ENCODE results near the gene UBE2J2. TPM values are rescaled to one million over a fixed set of nuclear protein-coding genes. Genes with fewer than 3 reads are reported as not detected.

Gene UBE2J2
- total RNA-seq, 1 experiment from 2014 or later = 54.2 TPM

DNA sequence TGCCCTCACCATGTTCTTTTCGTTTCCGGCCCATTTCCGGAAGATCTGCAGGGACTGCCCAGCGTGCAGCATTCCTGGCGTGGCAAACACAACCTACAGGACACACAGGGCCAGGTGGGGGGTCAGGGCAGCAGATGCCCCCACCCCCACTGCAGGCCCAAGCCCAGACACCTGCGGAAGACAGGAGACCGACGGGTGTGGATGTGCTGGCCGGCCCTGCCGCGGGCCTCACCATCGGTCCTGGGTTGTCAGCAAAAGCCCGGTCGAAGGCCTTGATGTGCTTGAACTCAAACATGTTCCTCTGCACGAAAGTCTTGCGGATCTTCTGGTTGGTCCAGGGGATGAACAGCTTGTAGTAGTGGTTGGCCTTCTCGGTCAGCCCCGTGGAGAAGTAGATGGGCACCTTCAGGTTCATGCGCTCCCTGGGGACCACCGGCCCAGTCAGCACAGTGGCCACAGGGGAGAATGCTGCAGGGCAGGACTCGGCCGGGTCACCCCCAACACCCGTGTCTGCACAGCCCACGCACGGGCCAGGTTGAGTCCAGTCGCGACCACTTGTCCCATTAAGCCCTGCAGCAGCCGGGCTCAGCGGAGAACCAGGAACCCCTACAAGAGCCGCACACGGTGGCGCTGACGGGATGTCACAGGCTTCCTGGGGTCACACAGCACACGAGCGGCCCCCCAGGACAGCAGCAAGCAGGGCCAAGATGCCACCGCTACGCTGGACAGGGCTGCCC is 40.0 kb upstream of the UBE2J2 start:
- BruUV-seq (replicated peaks) = no TSS peak
- DNase-seq = no peak
- no peak for TF ChIP-seq EZH2 (IDR thresholded peaks at IDR 0.05; ENCODE audit: low read depth)
- TF ChIP-seq, protein P1, sequence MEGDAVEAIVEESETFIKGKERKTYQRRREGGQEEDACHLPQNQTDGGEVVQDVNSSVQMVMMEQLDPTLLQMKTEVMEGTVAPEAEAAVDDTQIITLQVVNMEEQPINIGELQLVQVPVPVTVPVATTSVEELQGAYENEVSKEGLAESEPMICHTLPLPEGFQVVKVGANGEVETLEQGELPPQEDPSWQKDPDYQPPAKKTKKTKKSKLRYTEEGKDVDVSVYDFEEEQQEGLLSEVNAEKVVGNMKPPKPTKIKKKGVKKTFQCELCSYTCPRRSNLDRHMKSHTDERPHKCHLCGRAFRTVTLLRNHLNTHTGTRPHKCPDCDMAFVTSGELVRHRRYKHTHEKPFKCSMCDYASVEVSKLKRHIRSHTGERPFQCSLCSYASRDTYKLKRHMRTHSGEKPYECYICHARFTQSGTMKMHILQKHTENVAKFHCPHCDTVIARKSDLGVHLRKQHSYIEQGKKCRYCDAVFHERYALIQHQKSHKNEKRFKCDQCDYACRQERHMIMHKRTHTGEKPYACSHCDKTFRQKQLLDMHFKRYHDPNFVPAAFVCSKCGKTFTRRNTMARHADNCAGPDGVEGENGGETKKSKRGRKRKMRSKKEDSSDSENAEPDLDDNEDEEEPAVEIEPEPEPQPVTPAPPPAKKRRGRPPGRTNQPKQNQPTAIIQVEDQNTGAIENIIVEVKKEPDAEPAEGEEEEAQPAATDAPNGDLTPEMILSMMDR (conservative IDR thresholded peaks at IDR 0.05) = no peak
- Histone ChIP-seq H3K4me2 (no peak overlapping the region), H3K9me3 (ENCODE audit: insufficient read depth, low read depth) (no peaks in the 10 kb centered on the region), H3K4me3 (no peak overlapping the region), H3F3A (ENCODE audit: insufficient read depth, low read depth) (peaks cover 39% of the 10 kb centered on the region), H4K20me1 (ENCODE audit: insufficient read depth) (peaks cover 53% of the 10 kb centered on the region), H3K27me3 (ENCODE audit: insufficient read depth, low read depth) (no peaks in the 10 kb centered on the region), H2AFZ (no peak overlapping the region), H3K79me2 (ENCODE audit: low read depth) (peaks cover 36% of the 10 kb centered on the region), H3K4me1 (replicated peaks; ENCODE audit: insufficient read depth) (peaks cover 20% of the 10 kb centered on the region), H3K9me2 (ENCODE audit: insufficient read depth) (no peaks in the 10 kb centered on the region), H3K36me3 (ENCODE audit: low read depth) (0 out of 2 replicates have a peak, but pooled peaks cover 5% of the 10 kb centered on the region), H3K27ac (no peak overlapping the region)
- intact Hi-C loops (cut with micrococcal nuclease; ENCODE audit: unreplicated experiment) = no loop called here
- ChIA-PET POLR2A (ENCODE audit: unreplicated experiment) (no interaction called here), CTCF (no interaction called here)

DNA sequence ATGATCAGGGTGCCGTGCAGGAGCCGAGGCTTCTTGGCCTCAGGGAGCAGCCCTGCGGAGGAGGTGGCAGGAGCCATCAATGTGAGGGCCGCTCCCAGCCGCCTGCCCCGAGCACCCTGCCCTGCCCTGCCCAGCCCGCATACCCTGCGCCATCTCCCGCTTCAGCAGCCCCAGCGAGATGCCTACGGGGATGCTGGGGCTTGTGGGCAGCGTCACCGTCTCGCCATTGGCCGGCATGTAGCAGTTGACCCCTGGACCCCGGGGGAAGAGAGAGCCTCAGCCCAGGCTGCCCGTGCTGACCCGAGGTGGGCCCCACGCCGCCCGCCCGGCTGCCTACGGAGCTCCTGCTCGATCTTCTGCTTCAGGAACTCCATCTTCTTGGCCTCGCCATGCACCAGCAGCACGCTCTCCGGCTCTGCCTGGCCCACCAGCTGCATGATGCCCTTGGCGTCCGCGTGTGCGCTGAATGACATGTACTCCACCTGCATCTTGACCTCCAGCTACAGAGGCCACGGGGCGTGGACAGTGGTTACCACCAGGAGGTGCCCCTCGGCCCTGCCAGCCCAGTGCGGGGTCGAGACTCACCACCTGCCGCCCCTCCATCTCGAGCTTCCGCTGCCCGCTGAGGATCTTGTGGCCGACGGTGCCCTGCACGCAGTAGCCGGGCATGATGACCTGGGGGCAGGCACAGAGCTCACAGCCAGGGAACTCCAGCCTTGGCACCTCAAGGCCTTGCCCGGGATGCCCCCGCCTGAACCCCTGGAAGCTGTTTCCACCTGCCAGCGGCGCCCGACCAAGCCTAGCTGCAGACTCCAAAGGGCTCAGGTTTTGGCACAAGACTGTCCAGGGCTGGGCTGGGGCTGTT is 39.0 kb upstream of the UBE2J2 start:
- BruUV-seq (replicated peaks) = no TSS peak
- intact Hi-C loops (cut with micrococcal nuclease; ENCODE audit: unreplicated experiment) = no loop called here
- ChIA-PET POLR2A (ENCODE audit: unreplicated experiment) (no interaction called here), CTCF (no interaction called here)
- H2AFZ ChIP-seq = no peak overlapping the region
- DNase-seq = no peak
- H3K4me2 ChIP-seq = no peak overlapping the region
- no peak overlapping the region for H3K4me3 ChIP-seq
- H4K20me1 ChIP-seq (ENCODE audit: insufficient read depth) = peaks cover 46% of the 10 kb centered on the region
- H3K27me3 ChIP-seq (ENCODE audit: insufficient read depth, low read depth) = no peaks in the 10 kb centered on the region
- H3K9me2 ChIP-seq (ENCODE audit: insufficient read depth) = no peaks in the 10 kb centered on the region
- TF ChIP-seq EZH2 (IDR thresholded peaks at IDR 0.05; ENCODE audit: low read depth) = no peak
- TF ChIP-seq, protein P1 (conservative IDR thresholded peaks at IDR 0.05) = no peak
- no peaks in the 10 kb centered on the region for H3K9me3 ChIP-seq (ENCODE audit: insufficient read depth, low read depth)
- H3K36me3 ChIP-seq (ENCODE audit: low read depth) = 0 out of 2 replicates have a peak, but pooled peaks cover 5% of the 10 kb centered on the region
- peaks cover 32% of the 10 kb centered on the region for H3K79me2 ChIP-seq (ENCODE audit: low read depth)
- peaks cover 29% of the 10 kb centered on the region; the same call in 1 of the 2 replicates for H3F3A ChIP-seq (ENCODE audit: insufficient read depth, low read depth)
- H3K4me1 ChIP-seq (replicated peaks; ENCODE audit: insufficient read depth) = peaks cover 10% of the 10 kb centered on the region
- H3K27ac ChIP-seq = no peak overlapping the region

DNA sequence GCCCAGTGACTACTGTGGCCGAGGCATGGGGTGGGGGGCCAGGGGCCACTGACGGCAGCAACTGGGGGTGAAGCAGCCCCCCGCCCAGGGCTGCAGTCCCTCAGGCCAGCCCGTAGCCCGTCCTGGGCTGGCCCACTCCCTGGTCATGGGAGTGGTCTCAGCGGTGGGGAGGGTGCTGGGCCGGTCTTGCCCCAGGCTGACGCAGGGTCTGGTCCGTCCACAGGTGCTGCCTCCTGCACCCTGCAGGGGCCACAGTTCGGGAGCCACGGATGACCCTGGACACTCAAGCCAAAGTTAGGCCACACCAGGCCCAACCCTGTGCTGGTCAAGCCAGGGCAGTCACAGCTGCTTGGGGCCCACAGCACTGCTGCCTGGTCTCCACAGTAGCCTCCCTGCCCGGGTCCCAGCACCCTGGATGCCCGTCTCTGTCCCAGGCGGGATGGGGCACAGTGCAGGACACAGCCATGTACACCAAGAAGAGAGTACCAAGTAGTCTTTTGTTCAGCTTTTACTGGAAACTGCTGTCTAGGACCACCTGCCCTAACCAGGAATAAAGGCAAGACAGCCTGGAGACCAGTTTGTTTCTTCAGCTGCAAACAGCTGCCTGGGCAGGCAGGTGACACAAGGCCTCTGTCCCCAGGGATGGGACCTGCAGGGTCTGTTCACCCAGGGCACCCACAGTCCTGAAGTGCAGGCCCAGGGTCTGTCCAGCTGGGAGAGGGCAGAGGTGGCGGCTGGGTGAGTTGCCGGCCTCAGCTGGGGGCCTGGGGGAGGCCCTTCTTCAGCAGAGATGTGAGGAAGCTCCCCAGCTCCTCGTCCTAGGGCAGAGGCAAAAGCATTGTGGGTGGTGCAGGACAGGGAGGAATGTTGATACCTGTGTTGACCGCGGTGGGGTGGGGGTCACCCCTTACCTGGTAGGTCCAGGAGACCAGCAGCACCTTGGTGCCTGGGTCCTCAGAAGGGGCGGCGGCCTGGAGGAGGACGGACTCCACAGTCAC is 37.8 kb upstream of the UBE2J2 start:
- CTCF ChIA-PET = no interaction called here
- Histone ChIP-seq H3K4me2 (no peak overlapping the region), H3K4me1 (replicated peaks; ENCODE audit: insufficient read depth) (peaks cover 16% of the 10 kb centered on the region; the same call in 1 of the 2 replicates), H3K9me2 (ENCODE audit: insufficient read depth) (no peaks in the 10 kb centered on the region), H3K9me3 (ENCODE audit: insufficient read depth, low read depth) (no peaks in the 10 kb centered on the region), H3K4me3 (no peak overlapping the region), H3F3A (ENCODE audit: insufficient read depth, low read depth) (peaks cover 24% of the 10 kb centered on the region; the same call in 1 of the 2 replicates), H2AFZ (no peak overlapping the region), H3K79me2 (ENCODE audit: low read depth) (peaks cover 29% of the 10 kb centered on the region; the same call in 1 of the 2 replicates), H3K27ac (no peak overlapping the region), H4K20me1 (ENCODE audit: insufficient read depth) (peaks cover 37% of the 10 kb centered on the region), H3K36me3 (ENCODE audit: low read depth) (0 out of 2 replicates have a peak, but pooled peaks cover 5% of the 10 kb centered on the region), H3K27me3 (ENCODE audit: insufficient read depth, low read depth) (no peaks in the 10 kb centered on the region)
- intact Hi-C loops (cut with micrococcal nuclease; ENCODE audit: unreplicated experiment) = no loop called here
- DNase-seq = no peak
- POLR2A ChIA-PET (ENCODE audit: unreplicated experiment) = no interaction called here
- BruUV-seq (replicated peaks) = no TSS peak
- TF ChIP-seq, protein P1 (conservative IDR thresholded peaks at IDR 0.05) = no peak
- no peak for TF ChIP-seq EZH2 (IDR thresholded peaks at IDR 0.05; ENCODE audit: low read depth)

Data from PC-9 (cell line).